ENCODE data around the gene MYOM1.
A peak's percentile ranks its signal among the peaks of the same experiment; 100 is the strongest.
"Not testable (repeated sequence)": the region's sequence is repeated elsewhere in the genome, so short reads cannot be mapped to it uniquely, and the experiment has no call there.

MYOM1 gene

GRCh38 chr18:3051718-3052410 is 167.9 kb downstream of the MYOM1 start:
- DNase-seq, result no peak

GRCh38 chr18:3049897-3050454 is 169.8 kb downstream of the MYOM1 start:
- DNase-seq, result not testable (repeated sequence)

GRCh38 chr18:3048820-3049349 is 170.9 kb downstream of the MYOM1 start:
- no peak for DNase-seq

GRCh38 chr18:3048121-3048520 is 171.6 kb downstream of the MYOM1 start:
- peak in 1 of 2 donors; percentile 22 for DNase-seq

- DNase-seq, result no peak
Measured at GRCh38 chr18:3046216-3046808, 173.5 kb downstream of the MYOM1 start.

- peak in 1 of 2 donors; percentile 44 for DNase-seq
Measured at GRCh38 chr18:3044931-3045698, 174.7 kb downstream of the MYOM1 start.

GRCh38 chr18:3042379-3042778 is 177.4 kb downstream of the MYOM1 start:
- no peak for DNase-seq

- no peak for DNase-seq
Measured at GRCh38 chr18:3041843-3042242, 177.9 kb downstream of the MYOM1 start.

- no peak for DNase-seq
Measured at GRCh38 chr18:3040881-3041280, 178.9 kb downstream of the MYOM1 start.

GRCh38 chr18:3040173-3040572 is 179.6 kb downstream of the MYOM1 start:
- DNase-seq, result no peak

- peak in 1 of 2 donors; percentile 66 for DNase-seq
Measured at GRCh38 chr18:3037423-3037915, 182.3 kb downstream of the MYOM1 start.

- DNase-seq, result no peak
Measured at GRCh38 chr18:3036108-3036507, 183.7 kb downstream of the MYOM1 start.

- DNase-seq, result no peak
Measured at GRCh38 chr18:3035635-3036034, 184.1 kb downstream of the MYOM1 start.

- no peak for DNase-seq
Measured at GRCh38 chr18:3032721-3033120, 187.0 kb downstream of the MYOM1 start.

- peak in 1 of 2 donors; percentile 24 for DNase-seq
Measured at GRCh38 chr18:3029215-3029952, 190.4 kb downstream of the MYOM1 start.

GRCh38 chr18:3028115-3028514 is 191.7 kb downstream of the MYOM1 start:
- not testable (repeated sequence) for DNase-seq

GRCh38 chr18:3027370-3027891 is 192.3 kb downstream of the MYOM1 start:
- no peak for DNase-seq

GRCh38 chr18:3025544-3025943 is 194.2 kb downstream of the MYOM1 start:
- DNase-seq, result no peak

GRCh38 chr18:3023603-3024002 is 196.2 kb downstream of the MYOM1 start:
- not testable (repeated sequence) for DNase-seq

Data from bone marrow (tissue), 2 donors.